ENCODE measurements around the gene DOK7. TPM values are rescaled to one million over a fixed set of nuclear protein-coding genes. Genes with fewer than 3 reads are reported as not detected.

DOK7 gene
- total and polyA plus RNA-seq, 2 donors (not counting 3 experiments of a cell fraction or from before 2014, with no cell fraction given), result not detected

- CTCF ChIA-PET, result no interaction called here
- FAIRE-seq, result no peak
These were observed 69.8 kb downstream of the DOK7 start for GRCh38 chr4:3532751-3533422.

More at GRCh38 chr4:3532751-3533422, 69.8 kb downstream of the DOK7 start:
- Histone ChIP-seq H3K4me1 (ENCODE audit: control insufficient read depth, extremely low read depth, insufficient read depth, low read length) (peaks cover 11% of the 10 kb centered on the region), H4K20me1 (replicated peaks; ENCODE audit: control insufficient read depth, extremely low read depth, insufficient read depth, low read length) (peaks cover 2% of the 10 kb centered on the region), H2AFZ (ENCODE audit: low read depth, low read length) (peak overlapping the region; percentile 97), H3K9me3 (replicated peaks; ENCODE audit: control insufficient read depth, insufficient read depth, low read length) (no peaks in the 10 kb centered on the region), H3K4me3 (replicated peaks in 1 of 3; ENCODE audit: insufficient read depth in 1 of 3, low read depth in 1 of 3, low read length in 3 of 3) (peak overlapping the region in 2 of 3 experiments; percentile 38 to 50), H3K27ac (ENCODE audit: insufficient read depth, low read depth, low read length) (no peak overlapping the region), H3K9me1 (replicated peaks; ENCODE audit: control insufficient read depth, extremely low read depth, insufficient read depth, low read length) (no peaks in the 10 kb centered on the region), H3K9ac (replicated peaks; ENCODE audit: extremely low read depth, insufficient read depth, low read length) (no peak overlapping the region), H3K27me3 (ENCODE audit: control insufficient read depth in 2 of 2, insufficient read depth in 2 of 2, low read length in 2 of 2) (peaks cover 0 to 4% of the 10 kb centered on the region in 2 experiments), H3K36me3 (ENCODE audit: control insufficient read depth in 2 of 2, extremely low read depth in 1 of 2, insufficient read depth in 2 of 2, low read length in 2 of 2) (peaks cover 0 to 7% of the 10 kb centered on the region in 2 experiments), H3K79me2 (ENCODE audit: control insufficient read depth, insufficient read depth, low read length) (peaks cover 37% of the 10 kb centered on the region), H3K4me2 (ENCODE audit: insufficient read depth, low read length) (peak overlapping the region; percentile 79)
- TF ChIP-seq JUN (IDR thresholded peaks at IDR 0.05; ENCODE audit: borderline replicate concordance, insufficient read depth, insufficient read length, low read depth), result no peak
- TF ChIP-seq FOS (IDR thresholded peaks at IDR 0.05; ENCODE audit: borderline replicate concordance, insufficient read depth, low read length), result no peak
- no peak for TF ChIP-seq CTCF (IDR thresholded peaks at IDR 0.05; ENCODE audit: extremely low read depth in 1 of 2, insufficient read depth in 1 of 2, low read depth in 1 of 2, low read length in 2 of 2)
- TF ChIP-seq POLR2A (IDR thresholded peaks at IDR 0.05; ENCODE audit: low read depth, low read length), result no peak
- no peak for TF ChIP-seq MYC (IDR thresholded peaks at IDR 0.05; ENCODE audit: low read depth, low read length)
- no peak for TF ChIP-seq GATA2 (IDR thresholded peaks at IDR 0.05; ENCODE audit: insufficient read depth, insufficient read length, low read depth, low read length)
- TF ChIP-seq MAX (IDR thresholded peaks at IDR 0.05; ENCODE audit: insufficient read depth, insufficient read length), result no peak
- TF ChIP-seq EZH2 (IDR thresholded peaks at IDR 0.05; ENCODE audit: borderline replicate concordance, low read depth, low read length, severe bottlenecking), result no peak
- TF ChIP-seq POLR2AphosphoS5 (IDR thresholded peaks at IDR 0.05; ENCODE audit: insufficient read depth, low read depth, low read length), result no peak
- DNase-seq (ENCODE audit: low read depth, low spot score), result no peak
- dilution Hi-C loops (cut with MboI; ENCODE audit: extremely low pct_ligation_motif_present, low sequenced_read_pairs), result no loop called here
- intact Hi-C loops (cut with micrococcal nuclease), result loop anchor here (1.0 to 5.0 kb wide), 2 partner anchors 329 to 347 kb away; no protein-coding TSS in a partner anchor
- POLR2A ChIA-PET, result no interaction called here
- BruUV-seq (replicated peaks), result no TSS peak

Data from endothelial cell of umbilical vein (primary cell).